ENCODE results near the gene TMC6.
"Not testable (repeated sequence)": the region's sequence is repeated elsewhere in the genome, so short reads cannot be mapped to it uniquely, and the experiment has no call there.

The TMC6 gene

GRCh38 chr17:78143214-78144146, 14.9 kb upstream of the TMC6 start:
- TF ChIP-seq, protein P1, sequence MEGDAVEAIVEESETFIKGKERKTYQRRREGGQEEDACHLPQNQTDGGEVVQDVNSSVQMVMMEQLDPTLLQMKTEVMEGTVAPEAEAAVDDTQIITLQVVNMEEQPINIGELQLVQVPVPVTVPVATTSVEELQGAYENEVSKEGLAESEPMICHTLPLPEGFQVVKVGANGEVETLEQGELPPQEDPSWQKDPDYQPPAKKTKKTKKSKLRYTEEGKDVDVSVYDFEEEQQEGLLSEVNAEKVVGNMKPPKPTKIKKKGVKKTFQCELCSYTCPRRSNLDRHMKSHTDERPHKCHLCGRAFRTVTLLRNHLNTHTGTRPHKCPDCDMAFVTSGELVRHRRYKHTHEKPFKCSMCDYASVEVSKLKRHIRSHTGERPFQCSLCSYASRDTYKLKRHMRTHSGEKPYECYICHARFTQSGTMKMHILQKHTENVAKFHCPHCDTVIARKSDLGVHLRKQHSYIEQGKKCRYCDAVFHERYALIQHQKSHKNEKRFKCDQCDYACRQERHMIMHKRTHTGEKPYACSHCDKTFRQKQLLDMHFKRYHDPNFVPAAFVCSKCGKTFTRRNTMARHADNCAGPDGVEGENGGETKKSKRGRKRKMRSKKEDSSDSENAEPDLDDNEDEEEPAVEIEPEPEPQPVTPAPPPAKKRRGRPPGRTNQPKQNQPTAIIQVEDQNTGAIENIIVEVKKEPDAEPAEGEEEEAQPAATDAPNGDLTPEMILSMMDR (IDR thresholded peaks at IDR 0.05; ENCODE audit: low read depth, low read length, missing control alignments) = no peak

GRCh38 chr17:78142119-78142861, 13.7 kb upstream of the TMC6 start:
- TF ChIP-seq, protein P1 (IDR thresholded peaks at IDR 0.05; ENCODE audit: low read depth, low read length, missing control alignments) = no peak
- no peak overlapping the region for H3K4me3 ChIP-seq (ENCODE audit: low read depth, low read length)
- DNase-seq (ENCODE audit: low read depth) = no peak

More at GRCh38 chr17:78143214-78144146, 14.9 kb upstream of the TMC6 start:
- no peak for DNase-seq (ENCODE audit: low read depth)
- no peak overlapping the region for H3K4me3 ChIP-seq (ENCODE audit: low read depth, low read length)

DNA sequence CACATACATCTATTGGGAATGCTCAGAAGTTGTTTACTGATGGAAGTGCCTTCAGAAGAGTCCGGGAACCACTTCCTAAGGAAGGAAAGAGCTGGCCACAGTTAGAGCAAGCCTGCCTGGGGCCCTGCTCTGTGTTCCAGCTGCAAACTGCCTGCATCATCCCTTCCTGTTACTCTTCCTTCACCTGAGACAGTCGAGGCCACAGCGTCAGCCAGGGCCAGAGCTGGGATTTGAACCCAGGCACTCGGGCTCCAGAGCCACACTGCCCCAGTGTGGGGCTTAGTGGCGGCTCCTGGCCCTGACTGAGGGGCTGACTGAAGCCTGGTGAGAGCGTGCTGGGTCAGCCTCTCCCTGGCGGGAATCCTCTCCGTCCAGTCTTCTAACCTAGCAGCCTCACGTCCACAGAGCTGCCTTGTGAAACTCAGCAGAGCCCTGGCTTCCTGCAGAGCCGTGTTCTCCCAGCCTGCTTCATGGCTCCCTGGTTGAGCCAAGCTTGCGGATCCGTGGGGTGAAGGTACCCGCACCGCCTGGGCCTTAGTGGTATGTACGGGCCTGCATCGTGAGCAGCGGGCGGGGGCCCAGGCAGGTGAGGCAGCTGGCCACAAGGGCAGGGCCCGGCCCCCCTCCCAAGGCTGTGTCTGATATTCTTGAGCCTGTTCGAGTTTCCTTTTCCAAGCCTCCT, 13.0 kb upstream of the TMC6 start:
- TF ChIP-seq, protein P1 (IDR thresholded peaks at IDR 0.05; ENCODE audit: low read depth, low read length, missing control alignments) = no peak
- DNase-seq (ENCODE audit: low read depth) = no peak
- H3K4me3 ChIP-seq (ENCODE audit: low read depth, low read length) = no peak overlapping the region

DNA sequence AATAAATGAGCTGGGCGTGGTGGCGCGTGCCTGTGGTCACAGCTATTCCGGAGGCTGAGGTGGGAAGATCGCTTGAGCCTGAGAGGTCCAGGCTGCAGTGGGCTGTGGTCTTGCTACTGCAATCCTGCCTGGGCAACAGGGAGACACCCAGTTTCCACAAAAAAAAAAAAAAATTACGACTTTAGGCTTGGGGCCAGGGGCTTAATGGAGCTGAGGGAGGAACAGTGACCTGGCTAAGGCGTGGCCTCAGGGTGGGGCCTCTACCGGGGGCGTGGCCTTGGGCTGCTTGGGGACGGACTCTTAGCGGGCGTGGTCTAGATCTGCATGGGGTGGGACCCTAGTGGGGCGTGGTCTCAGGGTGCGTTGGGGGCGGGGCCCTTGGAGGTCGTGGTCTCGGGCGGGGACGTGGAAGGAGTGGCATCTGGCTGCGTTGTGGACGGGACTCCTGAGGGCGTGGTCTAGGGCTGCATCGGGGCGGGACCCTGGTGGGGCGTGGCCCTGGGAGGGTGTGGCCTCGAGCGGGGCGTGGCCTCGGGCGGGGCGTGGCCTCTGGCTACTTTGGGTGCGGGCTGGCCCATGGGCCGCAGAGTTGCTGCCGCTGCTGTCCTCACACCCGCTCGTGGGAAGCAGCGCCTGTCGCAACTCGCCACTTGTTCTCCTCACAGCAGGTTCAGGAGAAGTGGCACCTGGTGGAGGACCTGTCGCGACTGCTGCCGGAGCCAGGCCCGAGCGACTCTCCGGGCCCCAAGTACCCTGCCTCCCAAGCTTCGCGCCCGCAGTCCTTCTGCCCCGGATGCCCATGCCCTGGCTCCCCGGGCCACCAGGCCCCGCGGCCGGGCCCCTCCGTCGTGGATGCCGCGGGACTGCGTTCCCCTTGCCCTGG, 11.9 kb upstream of the TMC6 start:
- peak; percentile 91 for DNase-seq (ENCODE audit: low read depth)
- no peak overlapping the region for H3K4me3 ChIP-seq (ENCODE audit: low read depth, low read length)
- TF ChIP-seq, protein P1 (IDR thresholded peaks at IDR 0.05; ENCODE audit: low read depth, low read length, missing control alignments) = no peak

GRCh38 chr17:78139861-78140168, 11.3 kb upstream of the TMC6 start:
- not testable (repeated sequence) for DNase-seq (ENCODE audit: low read depth); H3K4me3 ChIP-seq (ENCODE audit: low read depth, low read length)

DNA sequence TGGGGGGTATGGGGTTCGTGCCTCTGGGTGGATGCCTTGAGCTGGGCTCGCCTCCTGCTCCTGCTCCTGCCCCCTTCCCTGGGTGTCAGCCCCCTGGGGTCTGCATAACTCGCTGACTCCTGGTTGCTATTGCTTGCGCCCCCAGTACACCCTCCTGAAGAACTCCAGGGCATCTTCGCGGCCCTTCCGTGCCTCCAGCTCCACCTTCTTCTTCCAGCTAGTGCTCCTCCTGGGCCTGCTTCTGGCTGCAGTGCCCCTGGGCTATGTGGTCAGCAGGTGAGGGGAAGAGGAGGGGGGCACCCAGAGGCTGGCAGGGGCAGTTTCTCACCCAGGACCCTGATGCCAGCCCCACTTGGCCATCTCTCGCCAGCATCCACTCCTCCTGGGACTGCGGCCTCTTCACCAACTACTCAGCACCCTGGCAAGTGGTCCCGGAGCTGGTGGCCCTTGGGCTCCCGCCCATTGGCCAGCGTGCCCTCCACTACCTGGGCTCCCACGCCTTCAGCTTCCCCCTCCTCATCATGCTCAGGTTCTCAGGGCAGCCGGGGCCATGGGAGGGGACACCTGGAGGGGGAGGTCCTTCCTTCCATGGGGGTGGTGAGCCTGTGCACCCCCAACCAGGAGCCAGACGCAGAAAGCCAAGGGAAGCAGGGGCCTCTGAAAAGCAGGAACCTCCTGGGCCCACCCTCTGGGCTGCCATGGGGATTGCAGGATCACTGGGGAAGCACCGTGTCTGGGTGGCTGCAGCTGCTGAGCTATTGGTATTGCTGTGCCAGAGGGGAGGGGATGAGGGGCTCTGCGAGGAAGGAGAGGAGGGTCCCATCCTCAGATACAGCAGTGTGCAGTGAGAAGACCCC, 9.9 kb upstream of the TMC6 start:
- H3K4me3 ChIP-seq (ENCODE audit: low read depth, low read length) = no peak overlapping the region
- TF ChIP-seq, protein P1 (IDR thresholded peaks at IDR 0.05; ENCODE audit: low read depth, low read length, missing control alignments) = no peak
- no peak for DNase-seq (ENCODE audit: low read depth)
